Kidney (tissue), 14 donors: Measurements from ENCODE around the gene VAV2. TPM values are rescaled to one million over a fixed set of nuclear protein-coding genes. Genes with fewer than 3 reads are reported as not detected.

ENCODE experiments used
- DNase-seq, 5 donors: peaks; one replicate each; pipeline ENCODE4 v3.0.0-alpha.2; 2013 to 2020
- FAIRE-seq: peaks from 2 replicates; lab custom pipeline; 2012; peaks lifted over from hg19 to GRCh38; lab: Jason Lieb, UNC
- H3K27ac ChIP-seq, 2 donors: one replicate each; pipeline ENCODE4 v1.7.0; 2013; ENCODE audit warnings: low read depth in 2 of 2, low read length in 2 of 2, inconsistent platforms in 1 of 2
- H3K27me3 ChIP-seq: one replicate; pipeline ENCODE4 v1.7.1; 2013; ENCODE audit warnings: low read length, inconsistent platforms; ENCODE audit not compliant: control insufficient read depth, insufficient read depth
- H3K36me3 ChIP-seq, 3 donors: one replicate each; pipeline versions ENCODE4 v1.7.0 to v1.7.1; 2013; ENCODE audit warnings: low read length in 3 of 3, control low read depth in 1 of 3, inconsistent platforms in 1 of 3; ENCODE audit not compliant: insufficient read depth in 3 of 3, control insufficient read depth in 2 of 3
- H3K4me1 ChIP-seq, 3 donors: one replicate each; pipeline versions ENCODE4 v1.7.0 to v1.7.1; 2013; ENCODE audit warnings: low read length in 3 of 3, inconsistent platforms in 1 of 3, low read depth in 1 of 3; ENCODE audit not compliant: control insufficient read depth in 2 of 3, insufficient read depth in 2 of 3
- H3K4me3 ChIP-seq, 3 donors: one replicate each; pipeline versions ENCODE4 v1.7.0 to v1.8.1; 2013; ENCODE audit warnings: low read length in 3 of 3, control low read depth in 1 of 3, inconsistent platforms in 1 of 3
- H3K9ac ChIP-seq, 3 donors: one replicate each; pipeline versions ENCODE4 v1.7.0 to v1.7.1; 2013; ENCODE audit warnings: low read length in 3 of 3, control low read depth in 1 of 3, inconsistent platforms in 1 of 3
- H3K9me3 ChIP-seq, 3 donors: one replicate each; pipeline versions ENCODE4 v1.7.0 to v1.7.1; 2013; ENCODE audit warnings: low read length in 3 of 3, control low read depth in 1 of 3, inconsistent platforms in 1 of 3; ENCODE audit not compliant: control insufficient read depth in 2 of 3, insufficient read depth in 1 of 3
- CTCF ChIP-seq: IDR thresholded peaks from 3 replicates; pipeline ENCODE4 v1.5.1; 2012; ENCODE audit warnings: mild to moderate bottlenecking, moderate library complexity, borderline replicate concordance; ENCODE audit not compliant: insufficient read depth; ENCODE audit errors: extremely low read depth
- intact Hi-C: fragments of 100-400 bp; cut with DNase I; formaldehyde crosslinking; loops from one replicate; pipeline ENCODE4 v1.11.1; 2022
- polyA plus RNA-seq: library from polyadenylated mRNA; stranded (reverse); fragments of 350-450 nt; fragmentation: Illumina TruSeq; extraction: RNeasy Lipid Tissue Mini Kit (QIAGEN cat#74804); gene quantifications from one replicate; pipeline ENCODE4 v1.2.3, GENCODE V29; 2014; ENCODE audit warnings: low read depth, low replicate concordance; ENCODE audit not compliant: insufficient read depth
- total RNA-seq: library from RNA; stranded (reverse); fragmentation: NEBNext Ultra II Directional; extraction: Animal tissue kit (Norgen Biotek cat#: 25700); gene quantifications from one replicate; pipeline ENCODE4 v1.2.1, GENCODE V29; 2021
- donor health status: control.
- donor health status: control.
- donor health status: control.
- donor health status: control.
- donor health status: control.
- donor health status: DM: yes; HTN: yes; CAD: no.
- donor health status: Normal renal cell carcinoma (clear cell type).

Gene VAV2
- total and polyA plus RNA-seq, 2 donors from 2014 or later: 22.3 to 47.1 TPM

DNA sequence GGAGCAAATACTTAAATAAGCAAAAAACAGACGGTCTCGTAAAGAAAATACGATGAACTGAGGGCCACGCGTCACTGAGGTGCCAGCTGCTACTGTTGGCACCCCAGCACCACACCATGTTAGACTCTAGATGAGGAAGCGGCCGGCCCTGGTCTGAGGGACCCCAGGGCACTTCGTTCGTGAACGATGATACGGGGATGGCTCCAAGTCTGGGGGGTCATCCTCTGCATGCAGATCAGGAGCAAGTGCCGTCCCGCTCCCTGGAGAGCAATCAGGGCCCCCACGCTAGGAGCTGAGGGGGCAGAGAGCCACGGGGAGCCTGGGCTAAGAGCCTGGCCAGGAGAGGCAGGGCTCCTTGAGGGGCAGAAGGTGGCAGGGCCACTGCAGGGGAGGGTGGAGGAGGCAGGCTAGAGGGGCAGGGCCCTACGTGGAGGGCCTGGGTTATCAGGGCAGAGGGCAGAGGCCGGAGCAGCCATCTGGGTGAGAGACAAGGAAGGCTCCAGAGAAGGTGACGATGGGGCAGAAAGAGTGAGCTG is 278.1 kb downstream of the VAV2 start:
- H3K36me3 ChIP-seq: no peaks in the 10 kb centered on the region
- DNase-seq (peak in 2 of 5 donors; percentile 41 to 75), FAIRE-seq (no peak)
- no peak overlapping the region for H3K4me3 ChIP-seq
- no peak overlapping the region for H3K9ac ChIP-seq
- no peaks in the 10 kb centered on the region for H3K27me3 ChIP-seq
- peak overlapping the region; percentile 14 to 63 for H3K27ac ChIP-seq
- no peak for TF ChIP-seq CTCF
- intact Hi-C loops: no loop called here
- no peaks in the 10 kb centered on the region for H3K9me3 ChIP-seq
- peaks cover 0 to 23% (median 15%) of the 10 kb centered on the region in 3 donors for H3K4me1 ChIP-seq

GRCh38 chr9:133713150-133713959 is 278.8 kb downstream of the VAV2 start:
- H3K9me3 ChIP-seq: no peaks in the 10 kb centered on the region
- TF ChIP-seq CTCF: no peak
- H3K4me3 ChIP-seq: no peak overlapping the region
- no peaks in the 10 kb centered on the region for H3K27me3 ChIP-seq
- peaks cover 0 to 23% (median 15%) of the 10 kb centered on the region in 3 donors for H3K4me1 ChIP-seq
- FAIRE-seq (no peak), DNase-seq (peak; percentile 62 to 81 (median 72))
- H3K27ac ChIP-seq: peak overlapping the region in 1 of 2 donors; percentile 43
- H3K9ac ChIP-seq: no peak overlapping the region
- H3K36me3 ChIP-seq: no peaks in the 10 kb centered on the region
- intact Hi-C loops: no loop called here

DNA sequence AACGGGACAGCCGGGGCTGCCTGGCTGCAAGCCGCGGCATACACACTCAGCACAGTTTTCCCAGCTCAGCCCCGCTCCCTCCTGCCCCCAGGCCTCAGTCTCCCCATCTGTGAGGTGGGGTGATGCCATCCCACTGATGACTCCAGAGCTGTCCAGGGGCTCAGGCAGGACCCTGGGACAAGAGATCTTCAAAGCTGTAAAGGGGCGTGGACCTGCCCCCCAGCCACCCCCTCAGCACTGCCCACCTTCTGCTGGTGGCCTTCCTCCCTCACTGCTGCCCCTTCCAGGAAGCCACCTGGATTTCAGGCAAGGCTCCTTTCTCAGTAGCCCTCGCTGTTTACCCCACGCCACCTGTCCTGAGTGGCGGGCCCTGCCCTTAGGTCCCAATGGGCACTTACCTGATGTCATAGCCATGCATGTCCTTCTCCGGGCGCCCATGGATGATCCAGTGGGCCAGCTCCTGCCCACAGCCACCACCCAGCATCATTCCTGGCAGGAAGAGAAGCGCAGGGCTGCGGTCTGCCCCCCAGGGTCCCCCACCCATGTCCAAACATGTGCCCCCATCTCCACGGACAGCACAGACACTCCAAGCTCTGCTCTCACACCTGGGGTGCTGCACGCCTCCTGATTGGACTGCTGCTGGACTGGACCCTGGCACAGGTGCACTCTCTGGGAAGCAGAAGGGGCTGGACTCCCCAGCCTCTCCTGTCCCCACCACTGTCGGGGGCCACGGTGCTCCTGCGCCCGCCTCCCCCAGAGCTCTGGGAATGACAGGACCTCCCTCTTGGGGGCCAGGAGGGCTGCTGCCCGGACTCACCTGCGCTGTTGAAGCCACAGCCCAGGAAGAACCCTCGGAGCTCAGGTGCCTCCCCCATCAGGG is 279.7 kb downstream of the VAV2 start:
- H3K4me1 ChIP-seq: peaks cover 0 to 25% (median 15%) of the 10 kb centered on the region in 3 donors
- H3K9ac ChIP-seq: no peak overlapping the region
- H3K36me3 ChIP-seq: no peaks in the 10 kb centered on the region
- FAIRE-seq (no peak), DNase-seq (peak in 2 of 5 donors; percentile 56 to 61)
- no peak for TF ChIP-seq CTCF
- no peaks in the 10 kb centered on the region for H3K27me3 ChIP-seq
- no peak overlapping the region for H3K4me3 ChIP-seq
- intact Hi-C loops: no loop called here
- peak overlapping the region in 1 of 2 donors; percentile 32 for H3K27ac ChIP-seq
- H3K9me3 ChIP-seq: no peaks in the 10 kb centered on the region

Other genes with a start within 250 kb of the VAV2 start
- 24.4 TPM for gene BRD3OS, start 33.2 kb upstream of the VAV2 start, total RNA-seq
- 16.5 TPM for gene BRD3OS, start 33.2 kb upstream of the VAV2 start, polyA plus RNA-seq
- gene BRD3, start 75.7 kb upstream of the VAV2 start, total RNA-seq: 46.2 TPM
- gene BRD3, start 75.7 kb upstream of the VAV2 start, polyA plus RNA-seq: 7.7 TPM
- gene WDR5, start 143.8 kb upstream of the VAV2 start, total RNA-seq: 25.4 TPM
- 18.8 TPM for gene WDR5, start 143.8 kb upstream of the VAV2 start, polyA plus RNA-seq
- gene RNU6ATAC, start 172.2 kb upstream of the VAV2 start, total RNA-seq: 232 TPM
- not detected for gene RNU6ATAC, start 172.2 kb upstream of the VAV2 start, polyA plus RNA-seq